Spinal cord (tissue), 10 donors: ENCODE results near the gene SYT15. TPM values are rescaled to one million over a fixed set of nuclear protein-coding genes. Genes with fewer than 3 reads are reported as not detected.
"Not testable (repeated sequence)": the region's sequence is repeated elsewhere in the genome, so short reads cannot be mapped to it uniquely, and the experiment has no call there.

ENCODE experiments used
- DNase-seq, 6 donors: peaks; one replicate each; pipeline versions ENCODE4 v3.0.0 to v3.0.0-alpha.2; 2013 to 2015; ENCODE audit warnings: low spot score in 6 of 6, low read depth in 4 of 6
- H3K27ac ChIP-seq: one replicate; pipeline ENCODE4 v1.5.1; 2013; ENCODE audit warnings: low read depth, low read length, control low read depth
- H3K27me3 ChIP-seq: one replicate; pipeline ENCODE4 v1.6.1; 2013; ENCODE audit warnings: low read length; ENCODE audit not compliant: control insufficient read depth, insufficient read depth
- H3K36me3 ChIP-seq: one replicate; pipeline ENCODE4 v1.6.1; 2013; ENCODE audit warnings: low read length; ENCODE audit not compliant: control insufficient read depth, insufficient read depth
- H3K4me1 ChIP-seq: one replicate; pipeline ENCODE4 v1.6.1; 2013; ENCODE audit warnings: low read length; ENCODE audit not compliant: control insufficient read depth, insufficient read depth
- H3K4me3 ChIP-seq: one replicate; pipeline ENCODE4 v1.5.1; 2013; ENCODE audit warnings: low read depth, low read length, control low read depth
- H3K9me3 ChIP-seq: one replicate; pipeline ENCODE4 v1.6.1; 2013; ENCODE audit warnings: low read length; ENCODE audit not compliant: control insufficient read depth, insufficient read depth
- WGBS: methylation state at CpG from one replicate; pipeline ENCODE4 v1.1.5; 2013; ENCODE audit warnings: missing lambda C conversion rate; ENCODE audit not compliant: insufficient coverage; 5-methylcytosine and 5-hydroxymethylcytosine counted together
- polyA plus RNA-seq, 2 donors: library from polyadenylated mRNA; unstranded; fragments of 120-200 nt; gene quantifications; one replicate each; pipeline ENCODE4 v1.2.1, GENCODE V29; 2013; ENCODE audit not compliant: insufficient read length in 2 of 2
- total RNA-seq, 2 donors: library from RNA; depleted of rRNA in 1 of 2; stranded (reverse); fragments of 120-200 nt in 1 of 2; fragments of >200 nt in 1 of 2; gene quantifications; one replicate each; pipeline versions ENCODE4 v1.2.3 to v1.2.4, GENCODE V29; 2013 to 2014
- donor health status: healthy.

SYT15 gene
- total and polyA plus RNA-seq, 4 donors: 3.3 to 15.2 (median 6.6) TPM

GRCh38 chr10:46570655-46571054, 8.3 kb upstream of the SYT15 start:
- not testable (repeated sequence) for H3K4me3 ChIP-seq, H3K9me3 ChIP-seq, DNase-seq, H3K27ac ChIP-seq, H3K4me1 ChIP-seq, H3K36me3 ChIP-seq, H3K27me3 ChIP-seq
- WGBS: no CpG with 5 or more reads among the region's 2 CpGs

GRCh38 chr10:46572765-46573164, 6.2 kb upstream of the SYT15 start:
- H3K9me3 ChIP-seq, DNase-seq, H3K27ac ChIP-seq, H3K27me3 ChIP-seq, H3K4me3 ChIP-seq, H3K4me1 ChIP-seq, H3K36me3 ChIP-seq: not testable (repeated sequence)
- 33% methylated on average over 1 of the region's 4 CpGs for WGBS

- not testable (repeated sequence) for DNase-seq, H3K4me1 ChIP-seq, H3K9me3 ChIP-seq, H3K4me3 ChIP-seq, H3K36me3 ChIP-seq, H3K27me3 ChIP-seq, H3K27ac ChIP-seq
- WGBS: no CpG with 5 or more reads among the region's 5 CpGs
Measured at GRCh38 chr10:46573314-46573713, 5.6 kb upstream of the SYT15 start.

GRCh38 chr10:46573884-46574283, 5.0 kb upstream of the SYT15 start:
- DNase-seq, H3K9me3 ChIP-seq, H3K36me3 ChIP-seq, H3K27ac ChIP-seq, H3K27me3 ChIP-seq, H3K4me3 ChIP-seq, H3K4me1 ChIP-seq: not testable (repeated sequence)
- no CpG with 5 or more reads among the region's 4 CpGs for WGBS

DNA sequence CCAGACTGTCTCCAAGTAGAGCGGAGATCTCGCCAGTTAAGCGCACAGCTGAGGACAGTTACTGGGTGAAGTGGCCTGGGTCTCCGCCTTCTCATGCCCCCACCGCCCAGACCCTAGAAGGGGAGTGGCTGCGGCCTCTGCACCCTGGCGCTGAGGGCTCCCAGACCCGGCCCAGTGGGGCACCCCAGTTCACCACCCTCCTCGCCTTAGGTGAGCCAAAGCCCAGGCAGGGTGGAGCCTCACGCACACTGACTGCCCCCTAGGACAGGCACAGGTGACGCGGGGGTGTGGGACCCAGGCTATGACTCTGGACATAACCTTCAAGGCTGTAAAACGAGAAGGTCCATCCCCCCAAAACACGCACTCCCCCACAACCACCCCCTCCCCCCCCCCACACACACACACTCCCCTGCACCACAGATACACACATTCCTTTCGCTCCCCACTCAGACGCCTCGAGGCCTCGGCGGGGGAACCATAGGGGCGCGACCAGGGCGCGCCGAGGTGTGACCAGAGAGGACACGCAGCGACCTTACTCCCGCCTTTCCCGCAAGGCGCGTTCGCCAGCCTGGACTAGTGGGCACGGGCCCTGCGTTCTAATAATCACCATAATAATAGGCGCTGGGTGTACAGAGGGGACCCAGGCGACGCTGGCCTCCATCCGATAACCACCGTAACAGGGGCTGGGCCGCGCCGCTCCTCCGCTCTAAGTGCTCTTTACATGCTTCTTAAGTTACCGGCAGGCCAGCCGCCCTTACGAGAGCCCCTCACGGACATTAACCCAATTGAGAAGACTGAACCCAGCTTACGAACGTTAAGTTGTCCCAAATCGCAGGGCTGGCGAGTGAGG, 1.1 kb upstream of the SYT15 start:
- H3K9me3 ChIP-seq, H3K27ac ChIP-seq, DNase-seq, H3K4me3 ChIP-seq, H3K4me1 ChIP-seq, H3K27me3 ChIP-seq, H3K36me3 ChIP-seq: not testable (repeated sequence)
- WGBS: 65% methylated on average over 7 of the region's 50 CpGs

DNA sequence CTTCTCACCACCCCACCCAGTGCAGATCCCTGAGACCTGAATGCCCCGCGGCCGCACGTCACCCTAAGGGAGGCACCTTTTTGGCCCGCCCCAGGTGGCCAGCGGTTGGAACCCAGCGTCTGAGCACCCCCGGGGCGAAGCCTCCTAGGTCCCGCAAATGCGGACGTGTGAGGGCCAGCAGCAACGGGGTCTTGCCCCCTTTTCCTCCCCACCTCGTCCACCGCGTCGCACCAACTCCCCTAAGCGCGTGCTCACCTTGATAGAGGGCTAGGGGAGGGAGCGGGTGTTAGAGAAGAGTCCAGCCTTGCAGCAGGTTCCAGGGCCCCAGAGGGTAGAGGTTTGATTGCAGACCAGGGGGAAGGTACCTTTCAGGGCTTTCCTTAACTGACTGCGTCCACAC, 450 bp downstream of the SYT15 start:
- not testable (repeated sequence) for DNase-seq, H3K27ac ChIP-seq, H3K36me3 ChIP-seq, H3K4me3 ChIP-seq, H3K4me1 ChIP-seq, H3K27me3 ChIP-seq, H3K9me3 ChIP-seq
- WGBS: no CpG with 5 or more reads among the region's 21 CpGs

GRCh38 chr10:46581997-46582396, 3.1 kb downstream of the SYT15 start:
- not testable (repeated sequence) for H3K36me3 ChIP-seq, H3K4me3 ChIP-seq, DNase-seq, H3K9me3 ChIP-seq, H3K4me1 ChIP-seq, H3K27ac ChIP-seq, H3K27me3 ChIP-seq
- WGBS: no CpG with 5 or more reads among the region's 12 CpGs

- not testable (repeated sequence) for H3K9me3 ChIP-seq, H3K4me3 ChIP-seq, H3K36me3 ChIP-seq, H3K27me3 ChIP-seq, H3K27ac ChIP-seq, H3K4me1 ChIP-seq, DNase-seq
- no CpG with 5 or more reads among the region's 11 CpGs for WGBS
Measured at GRCh38 chr10:46582568-46582967, 3.6 kb downstream of the SYT15 start.

DNA sequence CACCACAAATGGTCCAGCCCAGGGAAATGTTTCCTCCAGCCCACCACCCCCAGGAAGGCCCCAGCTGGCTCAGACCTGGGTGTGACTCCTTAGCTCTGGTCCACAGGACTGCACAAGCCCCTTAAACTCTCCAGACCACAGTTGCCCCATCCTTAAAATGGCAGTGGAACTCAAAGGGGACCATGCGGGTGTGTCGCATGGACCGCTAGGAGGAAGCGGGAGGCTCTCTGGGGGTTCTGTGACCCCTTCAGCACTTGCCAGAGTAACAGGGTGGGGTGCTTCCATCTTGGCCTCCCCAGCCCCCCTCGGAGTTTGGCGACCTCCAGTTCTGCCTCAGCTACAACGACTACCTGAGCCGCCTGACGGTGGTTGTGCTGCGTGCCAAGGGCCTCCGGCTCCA, 5.3 kb downstream of the SYT15 start:
- not testable (repeated sequence) for DNase-seq, H3K9me3 ChIP-seq, H3K4me1 ChIP-seq, H3K4me3 ChIP-seq, H3K27ac ChIP-seq, H3K36me3 ChIP-seq, H3K27me3 ChIP-seq
- WGBS: no CpG with 5 or more reads among the region's 11 CpGs

DNA sequence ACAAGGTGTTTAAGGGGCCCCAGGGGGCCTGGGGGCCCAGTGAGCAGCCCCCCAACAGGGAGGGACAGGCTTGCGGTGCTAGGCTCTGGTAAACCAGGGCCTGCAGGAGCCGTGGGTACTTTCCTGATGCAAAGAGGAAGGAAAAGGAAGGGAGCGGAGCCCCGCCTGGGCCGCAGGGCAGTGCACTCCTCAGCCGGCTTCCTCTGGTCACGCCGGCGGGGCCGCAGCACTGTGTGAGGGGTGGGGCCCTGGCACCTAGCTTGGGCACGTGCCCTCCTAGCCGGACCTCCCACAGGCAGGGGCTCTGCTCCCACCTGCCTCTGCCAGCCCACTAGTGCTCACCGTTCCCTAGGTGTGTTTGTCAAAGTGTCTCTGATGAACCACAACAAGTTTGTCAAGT, 6.3 kb downstream of the SYT15 start:
- not testable (repeated sequence) for H3K27me3 ChIP-seq, H3K9me3 ChIP-seq, H3K4me3 ChIP-seq, H3K4me1 ChIP-seq, H3K36me3 ChIP-seq, H3K27ac ChIP-seq, DNase-seq
- no CpG with 5 or more reads among the region's 13 CpGs for WGBS
